Right cardiac atrium (tissue), 5 donors: Measurements from ENCODE around the gene NEIL3. TPM values are rescaled to one million over a fixed set of nuclear protein-coding genes. Genes with fewer than 3 reads are reported as not detected.

Experiments
- ATAC-seq, 2 donors: fragments of 200-7000 bp; cut with Tn5 transposase; one replicate each; pipeline versions ENCODE4 v1.8.0 to v1.9.1; 2020; ENCODE audit warnings: moderate library complexity in 2 of 2, mild to moderate bottlenecking in 1 of 2
- DNase-seq, 3 donors: peaks; one replicate each; pipeline ENCODE4 v3.0.0-alpha.2; 2020
- H3K27ac ChIP-seq: one replicate; pipeline ENCODE4 v1.5.1; 2013; ENCODE audit warnings: mild to moderate bottlenecking, low read length, control low read depth, moderate library complexity
- H3K27me3 ChIP-seq: one replicate; pipeline ENCODE4 v1.6.1; 2013; ENCODE audit not compliant: control insufficient read depth, insufficient read depth
- H3K4me1 ChIP-seq: one replicate; pipeline ENCODE4 v1.6.1; 2013; ENCODE audit warnings: low read length; ENCODE audit not compliant: control insufficient read depth, insufficient read depth
- H3K4me3 ChIP-seq: one replicate; pipeline ENCODE4 v1.5.1; 2013; ENCODE audit warnings: low read length, control low read depth
- H3K9me3 ChIP-seq: one replicate; pipeline ENCODE4 v1.6.1; 2013; ENCODE audit warnings: low read length; ENCODE audit not compliant: control insufficient read depth
- WGBS: extraction: QIAGEN DNeasy Blood & Tissue Kit; methylation state at CpG from one replicate; pipeline ENCODE4 v1.1.7; 2013; 5-methylcytosine and 5-hydroxymethylcytosine counted together
- intact Hi-C, 4 donors: fragments of 100-400 bp; cut with DNase I; formaldehyde crosslinking; loops; one replicate each; pipeline versions ENCODE4 v1.11.0 to v1.14.0; 2022 to 2023
- polyA plus RNA-seq: library from polyadenylated mRNA; stranded (reverse); fragments of 200-250 nt; gene quantifications from one replicate; pipeline ENCODE4 v1.2.3, GENCODE V29; 2013
- total RNA-seq, 4 donors: library from RNA; stranded (reverse); fragmentation: NEBNext Ultra II Directional; extraction: Animal tissue kit (Norgen Biotek cat#: 25700); gene quantifications; one replicate each; pipeline ENCODE4 v1.2.1, GENCODE V29; 2021
- donor health status: healthy with polysubstance abuse.
- donor health status: DM: no; HTN: yes; CAD: no.
- donor health status: DM: no; HTN: no; CAD: no.
- donor health status: DM: no; HTN: yes; CAD: no; lungs with severe emphysema.
- donor health status: DM: yes; HTN: yes; CAD: no.

NEIL3 gene
- total and polyA plus RNA-seq, 5 donors, result 0.14 to 0.38 (median 0.27) TPM; not detected in 1

- H3K9me3 ChIP-seq, result no peaks in the 10 kb centered on the region
- DNase-seq (no peak), ATAC-seq (no peak)
- H3K27ac ChIP-seq, result no peak overlapping the region
- intact Hi-C loops, result no loop called here
- H3K4me3 ChIP-seq, result no peak overlapping the region
- H3K4me1 ChIP-seq, result no peaks in the 10 kb centered on the region
- no peaks in the 10 kb centered on the region for H3K27me3 ChIP-seq
- 44% methylated on average over 5 of the region's 5 CpGs for WGBS
Observed at GRCh38 chr4:177282284-177282835, 27.3 kb upstream of the NEIL3 start.

GRCh38 chr4:177283167-177283566, 26.5 kb upstream of the NEIL3 start:
- Histone ChIP-seq H3K27ac (no peak overlapping the region), H3K9me3 (no peaks in the 10 kb centered on the region), H3K27me3 (no peaks in the 10 kb centered on the region), H3K4me3 (no peak overlapping the region), H3K4me1 (no peaks in the 10 kb centered on the region)
- intact Hi-C loops, result no loop called here
- ATAC-seq (no peak), DNase-seq (no peak)
- WGBS, result 84% methylated on average over 2 of the region's 2 CpGs

- 86% methylated on average over 6 of the region's 6 CpGs for WGBS
- Histone ChIP-seq H3K4me3 (no peak overlapping the region), H3K9me3 (no peaks in the 10 kb centered on the region), H3K27me3 (no peaks in the 10 kb centered on the region), H3K4me1 (no peaks in the 10 kb centered on the region), H3K27ac (no peak overlapping the region)
- intact Hi-C loops, result no loop called here
- DNase-seq (no peak), ATAC-seq (no peak)
Observed at GRCh38 chr4:177285953-177286352, 23.7 kb upstream of the NEIL3 start.

GRCh38 chr4:177287255-177287654, 22.4 kb upstream of the NEIL3 start:
- Histone ChIP-seq H3K4me1 (no peaks in the 10 kb centered on the region), H3K4me3 (no peak overlapping the region), H3K9me3 (no peaks in the 10 kb centered on the region), H3K27ac (no peak overlapping the region), H3K27me3 (no peaks in the 10 kb centered on the region)
- no peak for DNase-seq
- ATAC-seq, result no peak
- intact Hi-C loops, result no loop called here
- WGBS, result 13% methylated on average over 1 of the region's 1 CpG

GRCh38 chr4:177288335-177288734, 21.3 kb upstream of the NEIL3 start:
- Histone ChIP-seq H3K9me3 (no peaks in the 10 kb centered on the region), H3K27me3 (no peaks in the 10 kb centered on the region), H3K27ac (no peak overlapping the region), H3K4me1 (no peaks in the 10 kb centered on the region), H3K4me3 (no peak overlapping the region)
- 91% methylated on average over 1 of the region's 1 CpG for whole genome bisulfite sequencing
- ATAC-seq (no peak), DNase-seq (no peak)
- intact Hi-C loops, result no loop called here

GRCh38 chr4:177290780-177291179, 18.9 kb upstream of the NEIL3 start:
- no peaks in the 10 kb centered on the region for H3K27me3 ChIP-seq
- H3K4me3 ChIP-seq, result no peak overlapping the region
- H3K9me3 ChIP-seq, result no peaks in the 10 kb centered on the region
- H3K4me1 ChIP-seq, result peaks cover 3% of the 10 kb centered on the region
- ATAC-seq, result no peak
- WGBS, result 66% methylated on average over 6 of the region's 6 CpGs
- intact Hi-C loops, result no loop called here
- DNase-seq, result no peak
- H3K27ac ChIP-seq, result no peak overlapping the region

GRCh38 chr4:177292171-177292570, 17.5 kb upstream of the NEIL3 start:
- Histone ChIP-seq H3K4me1 (peaks cover 3% of the 10 kb centered on the region), H3K9me3 (no peaks in the 10 kb centered on the region), H3K27me3 (no peaks in the 10 kb centered on the region), H3K27ac (no peak overlapping the region), H3K4me3 (no peak overlapping the region)
- intact Hi-C loops, result no loop called here
- no peak for DNase-seq
- ATAC-seq, result no peak
- WGBS, result 99% methylated on average over 2 of the region's 2 CpGs

- WGBS, result 58% methylated on average over 5 of the region's 5 CpGs
- Histone ChIP-seq H3K4me1 (peaks cover 3% of the 10 kb centered on the region), H3K27ac (no peak overlapping the region), H3K27me3 (no peaks in the 10 kb centered on the region), H3K9me3 (no peaks in the 10 kb centered on the region), H3K4me3 (no peak overlapping the region)
- intact Hi-C loops, result no loop called here
- ATAC-seq (no peak), DNase-seq (no peak)
Observed at GRCh38 chr4:177293208-177294033, 16.3 kb upstream of the NEIL3 start.

GRCh38 chr4:177297785-177298391, 11.8 kb upstream of the NEIL3 start:
- Histone ChIP-seq H3K27ac (no peak overlapping the region), H3K4me1 (peaks cover 3% of the 10 kb centered on the region), H3K27me3 (no peaks in the 10 kb centered on the region), H3K9me3 (no peaks in the 10 kb centered on the region), H3K4me3 (no peak overlapping the region)
- intact Hi-C loops, result no loop called here
- 97% methylated on average over 2 of the region's 2 CpGs for WGBS
- no peak for ATAC-seq
- no peak for DNase-seq

- Histone ChIP-seq H3K4me1 (no peaks in the 10 kb centered on the region), H3K9me3 (no peaks in the 10 kb centered on the region), H3K27ac (no peak overlapping the region), H3K27me3 (no peaks in the 10 kb centered on the region), H3K4me3 (no peak overlapping the region)
- WGBS, result 60% methylated on average over 4 of the region's 4 CpGs
- no peak for ATAC-seq
- intact Hi-C loops, result no loop called here
- no peak for DNase-seq
Observed at GRCh38 chr4:177301126-177301639, 8.5 kb upstream of the NEIL3 start.

- ATAC-seq (no peak), DNase-seq (no peak)
- no peaks in the 10 kb centered on the region for H3K27me3 ChIP-seq
- WGBS, result 93% methylated on average over 4 of the region's 4 CpGs
- H3K4me3 ChIP-seq, result no peak overlapping the region
- H3K27ac ChIP-seq, result no peak overlapping the region
- H3K9me3 ChIP-seq, result no peaks in the 10 kb centered on the region
- intact Hi-C loops, result no loop called here
- no peaks in the 10 kb centered on the region for H3K4me1 ChIP-seq
Observed at GRCh38 chr4:177302371-177303100, 7.1 kb upstream of the NEIL3 start.
